ENCODE measurements around the gene ZNF467. TPM values are rescaled to one million over a fixed set of nuclear protein-coding genes. Genes with fewer than 3 reads are reported as not detected.

ZNF467 gene
- total RNA-seq, 1 donor from 2014 or later = 7.0 TPM

- DNase-seq (ENCODE audit: low spot score) = peak; percentile 57
- intact Hi-C loops (cut with DNase I) = no loop called here
Observed at GRCh38 chr7:149733924-149734790, 39.2 kb downstream of the ZNF467 start.

GRCh38 chr7:149733131-149733923 is 40.1 kb downstream of the ZNF467 start:
- intact Hi-C loops (cut with DNase I) = no loop called here
- peak; percentile 63 for DNase-seq (ENCODE audit: low spot score)

- intact Hi-C loops (cut with DNase I) = no loop called here
- DNase-seq (ENCODE audit: low spot score) = peak; percentile 56
Observed at GRCh38 chr7:149732611-149733010, 40.8 kb downstream of the ZNF467 start.

- intact Hi-C loops (cut with DNase I) = no loop called here
- peak; percentile 74 for DNase-seq (ENCODE audit: low spot score)
Observed at GRCh38 chr7:149732111-149732561, 41.3 kb downstream of the ZNF467 start.

GRCh38 chr7:149731207-149731955 is 42.0 kb downstream of the ZNF467 start:
- peak; percentile 61 for DNase-seq (ENCODE audit: low spot score)
- intact Hi-C loops (cut with DNase I) = no loop called here

GRCh38 chr7:149729983-149730801 is 43.2 kb downstream of the ZNF467 start:
- peak; percentile 81 for DNase-seq (ENCODE audit: low spot score)
- intact Hi-C loops (cut with DNase I) = no loop called here

GRCh38 chr7:149729586-149729982 is 43.8 kb downstream of the ZNF467 start:
- DNase-seq (ENCODE audit: low spot score) = peak; percentile 71
- intact Hi-C loops (cut with DNase I) = no loop called here

- intact Hi-C loops (cut with DNase I) = no loop called here
- DNase-seq (ENCODE audit: low spot score) = peak; percentile 67
Observed at GRCh38 chr7:149728491-149729375, 44.7 kb downstream of the ZNF467 start.

GRCh38 chr7:149727899-149728476 is 45.4 kb downstream of the ZNF467 start:
- DNase-seq (ENCODE audit: low spot score) = peak; percentile 69

GRCh38 chr7:149727053-149727898 is 46.1 kb downstream of the ZNF467 start:
- intact Hi-C loops (cut with DNase I) = no loop called here
- peak; percentile 26 for DNase-seq (ENCODE audit: low spot score)

More at GRCh38 chr7:149727899-149728476, 45.4 kb downstream of the ZNF467 start:
- intact Hi-C loops (cut with DNase I) = no loop called here

GRCh38 chr7:149725916-149726315 is 47.5 kb downstream of the ZNF467 start:
- DNase-seq (ENCODE audit: low spot score) = peak; percentile 55
- intact Hi-C loops (cut with DNase I) = no loop called here

GRCh38 chr7:149725426-149725821 is 48.0 kb downstream of the ZNF467 start:
- intact Hi-C loops (cut with DNase I) = no loop called here
- DNase-seq (ENCODE audit: low spot score) = peak; percentile 74

- intact Hi-C loops (cut with DNase I) = no loop called here
- peak; percentile 64 for DNase-seq (ENCODE audit: low spot score)
Observed at GRCh38 chr7:149724661-149725425, 48.5 kb downstream of the ZNF467 start.

- DNase-seq (ENCODE audit: low spot score) = no peak
- intact Hi-C loops (cut with DNase I) = no loop called here
Observed at GRCh38 chr7:149723795-149724495, 49.4 kb downstream of the ZNF467 start.

- no peak for DNase-seq (ENCODE audit: low spot score)
- intact Hi-C loops (cut with DNase I) = no loop called here
Observed at GRCh38 chr7:149723082-149723767, 50.2 kb downstream of the ZNF467 start.

All from cardiac septum (tissue), 1 donor.